Inflammatory macrophage treated with lipopolysaccharide for 4 hours (primary cell): ENCODE data around the gene MYL12B.

Source experiments
- DNase-seq: peaks from one replicate; pipeline ENCODE4 v3.0.0-alpha.2; 2020

The MYL12B gene

GRCh38 chr18:3263132-3263700 is 1.3 kb downstream of the MYL12B start:
- DNase-seq: no peak

GRCh38 chr18:3264362-3264761 is 2.4 kb downstream of the MYL12B start:
- DNase-seq: no peak

- DNase-seq: no peak
These were observed 3.7 kb downstream of the MYL12B start for GRCh38 chr18:3265564-3266033.

GRCh38 chr18:3266062-3266608 is 4.2 kb downstream of the MYL12B start:
- no peak for DNase-seq

- DNase-seq: no peak
These were observed 6.4 kb downstream of the MYL12B start for GRCh38 chr18:3268306-3268705.

- peak; percentile 65 for DNase-seq
These were observed 7.4 kb downstream of the MYL12B start for GRCh38 chr18:3269241-3269913.

GRCh38 chr18:3269914-3270299 is 8.0 kb downstream of the MYL12B start:
- DNase-seq: no peak

GRCh38 chr18:3273042-3273441 is 11.1 kb downstream of the MYL12B start:
- no peak for DNase-seq

GRCh38 chr18:3277643-3278213 is 15.8 kb downstream of the MYL12B start:
- DNase-seq: peak; percentile 39

GRCh38 chr18:3279201-3280185 is 17.6 kb downstream of the MYL12B start:
- peak; percentile 36 for DNase-seq

GRCh38 chr18:3281456-3282400 is 19.8 kb downstream of the MYL12B start:
- peak; percentile 81 for DNase-seq

- DNase-seq: no peak
These were observed 21.4 kb downstream of the MYL12B start for GRCh38 chr18:3283253-3283863.

- DNase-seq: no peak
These were observed 22.0 kb downstream of the MYL12B start for GRCh38 chr18:3283908-3284307.

GRCh38 chr18:3284501-3284900 is 22.6 kb downstream of the MYL12B start:
- DNase-seq: no peak

GRCh38 chr18:3286159-3286558 is 24.2 kb downstream of the MYL12B start:
- peak; percentile 50 for DNase-seq

- peak; percentile 26 for DNase-seq
These were observed 31.4 kb downstream of the MYL12B start for GRCh38 chr18:3293196-3293951.

GRCh38 chr18:3294435-3295080 is 32.6 kb downstream of the MYL12B start:
- no peak for DNase-seq

GRCh38 chr18:3297025-3297984 is 35.4 kb downstream of the MYL12B start:
- peak; percentile 87 for DNase-seq

GRCh38 chr18:3304832-3305231 is 42.9 kb downstream of the MYL12B start:
- DNase-seq: no peak
